Heart left ventricle (tissue), 16 donors: ENCODE data around the gene ROR1. TPM values are rescaled to one million over a fixed set of nuclear protein-coding genes. Genes with fewer than 3 reads are reported as not detected.

Source experiments
- ATAC-seq, 4 donors: fragments of 200-7000 bp; cut with Tn5 transposase; one replicate each; pipeline ENCODE4 v1.9.1; 2020 to 2022; ENCODE audit warnings: moderate library complexity in 4 of 4, mild to moderate bottlenecking in 3 of 4, moderate number of reproducible peaks in 1 of 4
- DNase-seq, 5 donors: peaks; one replicate each; pipeline ENCODE4 v3.0.0-alpha.2; 2020
- H3K27ac ChIP-seq, 12 donors: fragments of 200-600 bp; sonication (generic) in 4 of 12; one replicate each; pipeline versions ENCODE4 v1.5.0 to v1.8.0; 2016 to 2022; ENCODE audit warnings: mild to moderate bottlenecking in 2 of 12
- H3K27me3 ChIP-seq, 9 donors: fragments of 200-600 bp; sonication (generic) in 2 of 9; one replicate each; pipeline versions ENCODE4 v1.5.1 to v1.8.0; 2016 to 2022; ENCODE audit warnings: mild to moderate bottlenecking in 3 of 9
- H3K36me3 ChIP-seq, 9 donors: fragments of 200-600 bp; sonication (generic) in 2 of 9; one replicate each; pipeline versions ENCODE4 v1.5.0 to v1.8.0; 2018 to 2022; ENCODE audit warnings: mild to moderate bottlenecking in 2 of 9
- H3K4me1 ChIP-seq, 12 donors: fragments of 200-600 bp; sonication (generic) in 4 of 12; one replicate each; pipeline versions ENCODE4 v1.5.0 to v1.8.0; 2016 to 2022; ENCODE audit warnings: mild to moderate bottlenecking in 3 of 12
- H3K4me3 ChIP-seq, 12 donors: fragments of 200-600 bp; sonication (generic) in 4 of 12; one replicate each; pipeline versions ENCODE4 v1.5.0 to v1.8.0; 2017 to 2022; ENCODE audit warnings: mild to moderate bottlenecking in 9 of 12, moderate library complexity in 4 of 12
- H3K9me3 ChIP-seq, 12 donors: fragments of 200-600 bp; sonication (generic) in 4 of 12; one replicate each; pipeline versions ENCODE4 v1.5.0 to v1.8.0; 2016 to 2022; ENCODE audit warnings: mild to moderate bottlenecking in 1 of 12
- POLR2A ChIP-seq, 2 donors: fragments of 450-650 bp; IDR thresholded peaks; one replicate each; pipeline ENCODE4 v1.6.1; 2017; ENCODE audit warnings: antibody characterized with exemption in 2 of 2, mild to moderate bottlenecking in 2 of 2, moderate library complexity in 2 of 2
- WGBS, 4 donors: extraction: QIAGEN DNeasy Blood & Tissue Kit in 2 of 4; methylation state at CpG; one replicate each; pipeline versions ENCODE4 v1.1.5 to v1.1.7; 2013 to 2018; 5-methylcytosine and 5-hydroxymethylcytosine counted together
- intact Hi-C, 10 donors: fragments of 100-400 bp; cut with DNase I; formaldehyde crosslinking; loops; one replicate each; pipeline versions ENCODE4 v1.11.1 to v1.14.2; 2022
- polyA plus RNA-seq, 2 donors: library from polyadenylated mRNA; stranded (reverse); fragments of 200-250 nt; gene quantifications; one replicate each; pipeline ENCODE4 v1.2.3, GENCODE V29; 2013
- total RNA-seq, 9 donors: library from RNA; depleted of rRNA in 2 of 9; stranded (reverse); fragments of >200 nt in 2 of 9; fragmentation: NEBNext Ultra II Directional in 3 of 9; extraction: Animal tissue kit (Norgen Biotek cat#: 25700) in 3 of 9; gene quantifications; one replicate each; pipeline versions ENCODE4 v1.1.0 to v1.2.4, GENCODE V29; 2016 to 2023
- TF ChIP-seq, protein P1 (sequence below), 12 donors: fragments of 200-600 bp; sonication (generic) in 4 of 12; IDR thresholded peaks; one replicate each; pipeline versions ENCODE4 v1.5.0 to v1.8.0; 2018 to 2022; ENCODE audit warnings: antibody characterized with exemption in 12 of 12, mild to moderate bottlenecking in 5 of 12
- donor health status: ischemic (EF 13 %, LVEDD 7.1; RV severe dilation, severe dysfunction).
- donor health status: healthy with polysubstance abuse.
- donor health status: DM: no; HTN: yes; CAD: no.
- donor health status: DM: no; HTN: no; CAD: no.
- donor health status: ischemic (EF 25% LVEDD 6.9; RV normal size, moderate dysfunction).
- donor health status: ischemic (EF 25% LVEDD 5.7; RV mildly dilated, moderate dysfunction).
- donor health status: healthy.
- donor health status: DM: yes; HTN: yes; CAD: no.
- donor health status: ischemic (EF 35%, LVEDD 5.7; RV mildly dilated, moderate dysfunction).
- donor health status: nonischemic (EF 11% LVEDD 7.7; RV severe dilation, severe dysfunction).
- donor health status: DM: yes; HTN: yes; CAD: no.
- donor health status: PGD.
- donor health status: ischemic (EF 29% LVEDD 5.4; RV normal size, mild dysfunction).
- donor health status: nonischemic (EF 23%, LVEDD 6.1; RV moderate dilation, normal function).

ROR1 gene
- total and polyA plus RNA-seq, 11 donors, result 4.1 to 35.3 (median 19.3) TPM

GRCh38 chr1:64133036-64133435, 359.2 kb downstream of the ROR1 start:
- DNase-seq (no peak), ATAC-seq (peak in 1 of 4 donors; percentile 13)
- Histone ChIP-seq H3K9me3 (no peaks in the 10 kb centered on the region), H3K27ac (no peak overlapping the region), H3K4me3 (no peak overlapping the region), H3K27me3 (no peaks in the 10 kb centered on the region), H3K4me1 (peaks cover 0 to 27% (median 5%) of the 10 kb centered on the region in 12 donors), H3K36me3 (peaks cover 0 to 7% (median 0%) of the 10 kb centered on the region in 9 donors)
- TF ChIP-seq POLR2A (IDR thresholded peaks at IDR 0.05), result no peak
- TF ChIP-seq, protein P1, sequence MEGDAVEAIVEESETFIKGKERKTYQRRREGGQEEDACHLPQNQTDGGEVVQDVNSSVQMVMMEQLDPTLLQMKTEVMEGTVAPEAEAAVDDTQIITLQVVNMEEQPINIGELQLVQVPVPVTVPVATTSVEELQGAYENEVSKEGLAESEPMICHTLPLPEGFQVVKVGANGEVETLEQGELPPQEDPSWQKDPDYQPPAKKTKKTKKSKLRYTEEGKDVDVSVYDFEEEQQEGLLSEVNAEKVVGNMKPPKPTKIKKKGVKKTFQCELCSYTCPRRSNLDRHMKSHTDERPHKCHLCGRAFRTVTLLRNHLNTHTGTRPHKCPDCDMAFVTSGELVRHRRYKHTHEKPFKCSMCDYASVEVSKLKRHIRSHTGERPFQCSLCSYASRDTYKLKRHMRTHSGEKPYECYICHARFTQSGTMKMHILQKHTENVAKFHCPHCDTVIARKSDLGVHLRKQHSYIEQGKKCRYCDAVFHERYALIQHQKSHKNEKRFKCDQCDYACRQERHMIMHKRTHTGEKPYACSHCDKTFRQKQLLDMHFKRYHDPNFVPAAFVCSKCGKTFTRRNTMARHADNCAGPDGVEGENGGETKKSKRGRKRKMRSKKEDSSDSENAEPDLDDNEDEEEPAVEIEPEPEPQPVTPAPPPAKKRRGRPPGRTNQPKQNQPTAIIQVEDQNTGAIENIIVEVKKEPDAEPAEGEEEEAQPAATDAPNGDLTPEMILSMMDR (IDR thresholded peaks at IDR 0.05), result no peak
- 75 to 84% (median 80%) methylated on average over 5 of the region's 5 CpGs for WGBS, 4 donors
- intact Hi-C loops, result loop anchor here in 9 of 10 donors (5.0 to 10.0 kb wide), 11 partner anchors 78 to 518 kb away; partner anchors contain the start of gene ROR1 (in 5 of the 9)

DNA sequence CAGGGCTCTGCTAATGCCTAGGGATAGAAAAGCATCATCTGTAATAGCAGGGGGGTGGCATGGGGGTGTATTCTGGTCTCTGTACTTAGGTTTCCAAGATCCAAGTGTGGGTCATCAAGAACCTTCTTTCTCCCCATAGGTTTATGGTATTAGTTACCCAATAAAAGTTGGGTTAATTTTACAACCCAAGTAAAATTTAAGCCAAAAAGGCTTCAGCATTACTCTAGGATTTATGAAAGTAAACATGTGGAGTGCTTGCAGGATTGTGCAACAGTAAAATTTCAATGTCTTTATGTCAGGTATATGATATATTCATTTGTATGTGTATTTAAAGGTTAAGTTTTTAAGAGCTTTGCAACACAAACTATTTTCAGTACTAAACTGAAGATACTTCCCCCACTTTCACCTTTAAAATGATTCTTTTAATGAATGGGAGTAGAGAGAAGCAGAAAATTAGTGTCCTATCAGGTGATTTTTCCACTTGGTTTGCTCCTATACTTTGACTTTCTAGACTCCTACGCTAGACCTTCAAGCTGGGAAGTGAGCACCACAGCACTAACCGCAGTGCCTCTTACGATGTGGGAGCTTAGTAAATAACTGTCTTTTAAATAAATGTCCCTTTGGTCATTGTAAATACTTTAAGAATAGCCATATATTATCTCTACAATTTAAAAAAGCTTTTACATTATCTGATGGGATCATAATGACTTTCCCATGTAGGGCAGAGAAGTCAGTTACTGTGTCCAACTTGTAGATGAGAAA, 361.8 kb downstream of the ROR1 start:
- Histone ChIP-seq H3K4me3 (no peak overlapping the region), H3K27me3 (no peaks in the 10 kb centered on the region), H3K9me3 (no peaks in the 10 kb centered on the region), H3K27ac (peak overlapping the region in 2 of 12 donors; percentile 15 to 32), H3K36me3 (peaks cover 0 to 24% (median 0%) of the 10 kb centered on the region in 9 donors), H3K4me1 (peaks cover 0 to 24% (median 4%) of the 10 kb centered on the region in 12 donors)
- intact Hi-C loops, result loop anchor here (2.0 to 10.0 kb wide), 20 partner anchors 81 to 521 kb away; partner anchors contain the start of gene ROR1 (in 9 of the 10)
- ATAC-seq (no peak), DNase-seq (no peak)
- WGBS, 4 donors, result 89 to 97% (median 93%) methylated on average over 3 of the region's 3 CpGs
- TF ChIP-seq, protein P1 (IDR thresholded peaks at IDR 0.05), result no peak
- TF ChIP-seq POLR2A (IDR thresholded peaks at IDR 0.05), result no peak

DNA sequence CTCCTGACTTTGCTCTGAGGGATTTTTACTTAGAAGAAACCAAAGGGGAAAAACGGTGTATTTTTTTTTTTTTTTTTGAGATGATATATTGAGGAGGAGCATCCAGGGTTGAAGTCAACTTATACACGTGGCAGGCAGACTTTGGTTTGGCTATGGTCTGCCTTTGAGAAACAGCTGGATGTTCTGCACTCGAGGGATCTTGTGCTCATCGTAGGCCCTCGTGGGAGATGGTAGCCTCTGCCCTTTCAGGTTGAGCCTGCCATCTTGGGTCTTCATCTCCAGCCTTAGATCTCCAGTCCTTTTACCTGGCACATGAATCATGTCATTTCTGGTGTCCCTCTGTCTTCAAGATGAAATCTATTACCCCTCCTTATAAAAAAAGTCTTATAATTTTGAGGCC, 362.5 kb downstream of the ROR1 start:
- ATAC-seq, result peak in 1 of 4 donors; percentile 30
- no peaks in the 10 kb centered on the region for H3K27me3 ChIP-seq
- H3K4me3 ChIP-seq, result no peak overlapping the region
- no peak for DNase-seq
- H3K9me3 ChIP-seq, result no peaks in the 10 kb centered on the region
- peak overlapping the region in 6 of 12 donors; percentile 4 to 55 (median 28) for H3K27ac ChIP-seq
- peaks cover 0 to 31% (median 0%) of the 10 kb centered on the region in 9 donors for H3K36me3 ChIP-seq
- intact Hi-C loops, result loop anchor here (2.0 to 10.0 kb wide), 20 partner anchors 81 to 521 kb away; partner anchors contain the start of gene ROR1 (in 9 of the 10)
- WGBS, 4 donors, result 71 to 83% (median 80%) methylated on average over 5 of the region's 5 CpGs
- TF ChIP-seq POLR2A (IDR thresholded peaks at IDR 0.05), result no peak
- TF ChIP-seq, protein P1 (IDR thresholded peaks at IDR 0.05), result no peak
- peaks cover 0 to 24% (median 4%) of the 10 kb centered on the region in 12 donors for H3K4me1 ChIP-seq

DNA sequence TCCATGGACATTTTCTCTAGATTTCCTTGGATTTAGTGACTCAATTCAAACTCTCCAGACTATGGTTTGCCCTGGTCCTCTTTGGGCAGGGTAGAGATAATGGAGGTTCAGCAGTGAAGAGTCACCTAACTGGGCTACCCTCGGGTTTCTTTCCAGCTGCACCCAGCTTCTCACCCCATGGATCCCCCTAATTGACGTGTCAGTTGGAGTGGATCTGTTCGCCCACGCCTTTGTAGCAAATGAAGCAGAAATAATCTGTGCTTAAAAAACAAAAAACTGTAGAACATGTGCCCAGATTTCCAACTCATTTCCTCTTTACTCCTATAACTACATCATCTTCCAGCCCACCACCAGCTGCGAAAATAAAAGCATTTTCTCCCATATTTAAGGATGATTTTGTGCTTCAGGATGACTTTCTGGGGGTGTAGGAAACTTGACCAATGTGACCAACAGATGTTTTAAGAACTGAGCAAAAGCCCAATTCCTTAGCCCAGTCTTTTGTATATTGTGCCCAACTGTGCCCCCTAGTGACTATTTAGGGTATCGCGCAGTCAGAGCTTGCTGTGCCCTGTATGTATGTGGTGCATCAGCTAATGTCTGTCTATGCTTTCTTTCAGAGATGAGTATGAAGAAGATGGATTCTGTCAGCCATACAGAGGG, 363.1 kb downstream of the ROR1 start:
- no peak overlapping the region for H3K4me3 ChIP-seq
- 37 to 42% (median 40%) methylated on average over 7 of the region's 7 CpGs for WGBS, 4 donors
- peaks cover 0 to 24% (median 4%) of the 10 kb centered on the region in 12 donors for H3K4me1 ChIP-seq
- DNase-seq (peak in 4 of 5 donors; percentile 64 to 77 (median 66)), ATAC-seq (peak; percentile 53 to 87 (median 83))
- intact Hi-C loops, result loop anchor here (2.0 to 10.0 kb wide), 20 partner anchors 82 to 522 kb away; partner anchors contain the start of gene ROR1 (in 9 of the 10)
- H3K27me3 ChIP-seq, result no peaks in the 10 kb centered on the region
- no peaks in the 10 kb centered on the region for H3K9me3 ChIP-seq
- TF ChIP-seq, protein P1 (IDR thresholded peaks at IDR 0.05), result peak; percentile 77 to 94 (median 87)
- TF ChIP-seq POLR2A (IDR thresholded peaks at IDR 0.05), result no peak
- H3K27ac ChIP-seq, result peak overlapping the region in 6 of 12 donors; percentile 4 to 55 (median 28)
- peaks cover 0 to 32% (median 0%) of the 10 kb centered on the region in 9 donors for H3K36me3 ChIP-seq
